OCI-LY7 (cell line): ENCODE measurements around the gene KLC1.

Experiments used
- EZH2phosphoT487 ChIP-seq: fragments of 200-600 bp; sonication (generic); IDR thresholded peaks from 2 replicates; pipeline ENCODE4 v1.6.1; 2018; ENCODE audit warnings: low read depth, borderline replicate concordance, mild to moderate bottlenecking, mixed run types, antibody characterized with exemption, low read length, moderate library complexity, mixed read lengths
- TF ChIP-seq, protein P1 (sequence below): fragments of 200-600 bp; sonication (generic); conservative IDR thresholded peaks from 2 replicates; pipeline ENCODE4 v1.5.1; 2014; ENCODE audit warnings: mild to moderate bottlenecking, antibody characterized with exemption, low read length, moderate library complexity, mixed read lengths

- TF ChIP-seq, protein P1, sequence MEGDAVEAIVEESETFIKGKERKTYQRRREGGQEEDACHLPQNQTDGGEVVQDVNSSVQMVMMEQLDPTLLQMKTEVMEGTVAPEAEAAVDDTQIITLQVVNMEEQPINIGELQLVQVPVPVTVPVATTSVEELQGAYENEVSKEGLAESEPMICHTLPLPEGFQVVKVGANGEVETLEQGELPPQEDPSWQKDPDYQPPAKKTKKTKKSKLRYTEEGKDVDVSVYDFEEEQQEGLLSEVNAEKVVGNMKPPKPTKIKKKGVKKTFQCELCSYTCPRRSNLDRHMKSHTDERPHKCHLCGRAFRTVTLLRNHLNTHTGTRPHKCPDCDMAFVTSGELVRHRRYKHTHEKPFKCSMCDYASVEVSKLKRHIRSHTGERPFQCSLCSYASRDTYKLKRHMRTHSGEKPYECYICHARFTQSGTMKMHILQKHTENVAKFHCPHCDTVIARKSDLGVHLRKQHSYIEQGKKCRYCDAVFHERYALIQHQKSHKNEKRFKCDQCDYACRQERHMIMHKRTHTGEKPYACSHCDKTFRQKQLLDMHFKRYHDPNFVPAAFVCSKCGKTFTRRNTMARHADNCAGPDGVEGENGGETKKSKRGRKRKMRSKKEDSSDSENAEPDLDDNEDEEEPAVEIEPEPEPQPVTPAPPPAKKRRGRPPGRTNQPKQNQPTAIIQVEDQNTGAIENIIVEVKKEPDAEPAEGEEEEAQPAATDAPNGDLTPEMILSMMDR: peak; percentile 61
- no peak for TF ChIP-seq EZH2phosphoT487
Observed at GRCh38 chr14:103606963-103607668, 21.9 kb upstream of the KLC1 start.
